K562 (cell line): ENCODE results near the gene SUMF1. TPM values are rescaled to one million over a fixed set of nuclear protein-coding genes. Genes with fewer than 3 reads are reported as not detected.

Experiments used
- CREB3 ChIP-seq: fragments of 450-650 bp; conservative IDR thresholded peaks from 2 replicates; pipeline ENCODE4 v1.6.1; 2016; ENCODE audit warnings: missing genetic modification characterization, low read depth, mild to moderate bottlenecking, missing compliant biosample characterization, moderate library complexity
- CREB3L1 ChIP-seq: fragments of 450-650 bp; IDR thresholded peaks from 2 replicates; pipeline ENCODE4 v1.6.1; 2014; ENCODE audit warnings: low read depth, mild to moderate bottlenecking, moderate library complexity, borderline replicate concordance
- EGR1 ChIP-seq: fragments of 450-650 bp; conservative IDR thresholded peaks from 2 replicates; pipeline ENCODE4 v1.6.1; 2017; ENCODE audit warnings: mild to moderate bottlenecking
- EP400 ChIP-seq: fragments of 450-650 bp; IDR thresholded peaks from 2 replicates; pipeline ENCODE4 v1.6.1; 2017; ENCODE audit warnings: antibody characterized with exemption, mild to moderate bottlenecking, moderate library complexity
- HMGN3 ChIP-seq: IDR thresholded peaks from 2 replicates; pipeline ENCODE4 v1.6.1; 2011; ENCODE audit warnings: borderline replicate concordance, low read depth, mild to moderate bottlenecking, mixed read lengths, low read length; ENCODE audit not compliant: insufficient read length; ENCODE audit errors: extremely low read depth
- PCBP1 ChIP-seq: fragments of 200-400 bp; formaldehyde crosslinking; IDR thresholded peaks from 2 replicates; pipeline ENCODE4 v1.6.1; 2018; ENCODE audit warnings: mild to moderate bottlenecking, low read depth, low read length; ENCODE audit not compliant: poor library complexity, severe bottlenecking
- RBM14 ChIP-seq: fragments of 200-400 bp; formaldehyde crosslinking; IDR thresholded peaks from 2 replicates; pipeline ENCODE4 v1.6.1; 2018; ENCODE audit warnings: low read depth, mild to moderate bottlenecking, low read length, moderate library complexity, borderline replicate concordance; ENCODE audit not compliant: insufficient read depth
- RBM22 ChIP-seq: fragments of 200-400 bp; formaldehyde crosslinking; IDR thresholded peaks from 2 replicates; pipeline ENCODE4 v1.6.1; 2018; ENCODE audit warnings: low read length, low read depth; ENCODE audit not compliant: poor library complexity, severe bottlenecking
- SRSF7 ChIP-seq: fragments of 200-400 bp; formaldehyde crosslinking; optimal IDR thresholded peaks from 2 replicates; pipeline ENCODE3; 2017; ENCODE audit warnings: mild to moderate bottlenecking, low read depth, low read length
- TRIM28 ChIP-seq: fragments of 450-650 bp; IDR thresholded peaks from 2 replicates; pipeline ENCODE4 v1.6.1; 2017
- U2AF2 ChIP-seq: fragments of 200-400 bp; formaldehyde crosslinking; optimal IDR thresholded peaks from 2 replicates; pipeline ENCODE3; 2017; ENCODE audit warnings: low read depth, mild to moderate bottlenecking, low read length
- ZBED1 ChIP-seq: IDR thresholded peaks from 2 replicates; pipeline ENCODE4 v1.6.1; 2014
- ZNF224 ChIP-seq: sonication (generic); formaldehyde crosslinking; IDR thresholded peaks from 2 replicates; pipeline ENCODE4 v1.8.0; 2022; ENCODE audit warnings: mild to moderate bottlenecking, missing genetic modification reagents
- ZNF717 ChIP-seq: fragments of 250-450 bp; sonication (Bioruptor Pico); IDR thresholded peaks from 2 replicates; pipeline ENCODE4 v1.5.0; 2021
- polyA plus RNA-seq, 8 experiments: library from polyadenylated mRNA; depleted of rRNA in 4 of 8; stranded (reverse) in 5 of 8; unstranded in 3 of 8; fragments of >200 nt; fragmentation: Nextera tagmentation in 2 of 8; fragmentation: Illumina TruSeq in 1 of 8; extraction: Ambion mirVana in 2 of 8; extraction: Trizol in 1 of 8; gene quantifications; 2 replicates each; pipeline versions ENCODE4 v1.2.1 to v1.2.3, GENCODE V29; 2011 to 2014; ENCODE audit warnings: inconsistent platforms in 1 of 8, missing spikeins in 1 of 8
- total RNA-seq, 7 experiments: library from RNA; depleted of rRNA in 6 of 7; stranded (reverse); fragments of >200 nt in 6 of 7; fragmentation: Illumina TruSeq in 2 of 7; extraction: Trizol in 2 of 7; gene quantifications; 2 replicates each; pipeline versions ENCODE4 v1.2.1 to v1.2.3, GENCODE V29; 2011 to 2021; ENCODE audit warnings: low replicate concordance in 1 of 7
- TF ChIP-seq, protein P1 (sequence below), 2 experiments: fragments of 450-650 bp in 1 of 2; sonication (generic) in 1 of 2; formaldehyde crosslinking in 1 of 2; IDR thresholded peaks; 2 replicates each; pipeline versions ENCODE4 v1.7.1 to v1.9.0; 2016 to 2022; ENCODE audit warnings: inconsistent platforms in 1 of 2, mild to moderate bottlenecking in 1 of 2, missing genetic modification reagents in 1 of 2

Gene SUMF1
- total and polyA plus RNA-seq, 9 of the 15 experiments (the other 6 are each of a cell fraction or from before 2014, with no cell fraction given): 1.3 to 7.4 (median 4.2) TPM

DNA sequence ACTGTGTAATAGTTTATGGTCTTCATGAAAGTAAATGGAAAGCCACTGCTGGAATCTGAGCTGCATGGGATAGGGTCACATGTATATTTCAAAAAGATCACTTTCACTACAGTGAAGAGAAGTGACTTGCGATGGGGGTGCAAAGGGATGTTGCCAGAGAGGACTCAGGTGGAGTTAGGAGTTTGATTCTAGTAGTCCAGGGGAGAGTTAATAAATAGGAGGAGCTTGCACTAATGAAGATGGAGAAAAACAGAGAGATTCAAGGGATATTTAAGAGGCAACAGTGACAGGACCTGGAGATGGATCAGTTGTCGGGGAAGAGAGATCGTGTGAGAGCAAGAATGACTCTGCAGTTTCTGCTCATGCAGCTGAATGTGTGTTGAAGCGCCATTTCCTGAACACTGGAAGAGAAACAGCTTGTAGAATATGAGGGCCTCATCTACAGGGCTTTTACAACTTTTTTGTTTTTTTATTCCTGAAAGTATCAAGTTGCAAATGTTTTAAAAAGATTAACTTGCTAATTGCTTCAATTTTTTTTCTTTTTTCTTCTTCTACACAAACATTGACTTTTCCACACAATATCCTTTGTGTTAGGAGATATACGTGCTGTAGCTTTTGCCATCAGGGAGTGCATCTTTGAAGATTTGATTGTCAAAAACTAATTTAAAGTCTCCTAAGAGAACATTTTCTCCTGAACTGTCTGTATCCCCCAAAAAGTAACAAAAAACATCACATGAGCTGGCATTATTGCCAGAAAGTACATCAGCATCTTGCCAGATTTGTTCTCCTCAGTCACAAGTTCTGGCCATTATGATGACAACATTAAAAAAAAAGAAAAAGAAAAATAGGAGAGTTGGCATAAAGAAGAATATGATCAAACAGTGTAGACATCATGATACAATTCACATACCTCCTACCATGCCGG, 126.4 kb downstream of the SUMF1 start (continued):
- TF ChIP-seq, protein P1, sequence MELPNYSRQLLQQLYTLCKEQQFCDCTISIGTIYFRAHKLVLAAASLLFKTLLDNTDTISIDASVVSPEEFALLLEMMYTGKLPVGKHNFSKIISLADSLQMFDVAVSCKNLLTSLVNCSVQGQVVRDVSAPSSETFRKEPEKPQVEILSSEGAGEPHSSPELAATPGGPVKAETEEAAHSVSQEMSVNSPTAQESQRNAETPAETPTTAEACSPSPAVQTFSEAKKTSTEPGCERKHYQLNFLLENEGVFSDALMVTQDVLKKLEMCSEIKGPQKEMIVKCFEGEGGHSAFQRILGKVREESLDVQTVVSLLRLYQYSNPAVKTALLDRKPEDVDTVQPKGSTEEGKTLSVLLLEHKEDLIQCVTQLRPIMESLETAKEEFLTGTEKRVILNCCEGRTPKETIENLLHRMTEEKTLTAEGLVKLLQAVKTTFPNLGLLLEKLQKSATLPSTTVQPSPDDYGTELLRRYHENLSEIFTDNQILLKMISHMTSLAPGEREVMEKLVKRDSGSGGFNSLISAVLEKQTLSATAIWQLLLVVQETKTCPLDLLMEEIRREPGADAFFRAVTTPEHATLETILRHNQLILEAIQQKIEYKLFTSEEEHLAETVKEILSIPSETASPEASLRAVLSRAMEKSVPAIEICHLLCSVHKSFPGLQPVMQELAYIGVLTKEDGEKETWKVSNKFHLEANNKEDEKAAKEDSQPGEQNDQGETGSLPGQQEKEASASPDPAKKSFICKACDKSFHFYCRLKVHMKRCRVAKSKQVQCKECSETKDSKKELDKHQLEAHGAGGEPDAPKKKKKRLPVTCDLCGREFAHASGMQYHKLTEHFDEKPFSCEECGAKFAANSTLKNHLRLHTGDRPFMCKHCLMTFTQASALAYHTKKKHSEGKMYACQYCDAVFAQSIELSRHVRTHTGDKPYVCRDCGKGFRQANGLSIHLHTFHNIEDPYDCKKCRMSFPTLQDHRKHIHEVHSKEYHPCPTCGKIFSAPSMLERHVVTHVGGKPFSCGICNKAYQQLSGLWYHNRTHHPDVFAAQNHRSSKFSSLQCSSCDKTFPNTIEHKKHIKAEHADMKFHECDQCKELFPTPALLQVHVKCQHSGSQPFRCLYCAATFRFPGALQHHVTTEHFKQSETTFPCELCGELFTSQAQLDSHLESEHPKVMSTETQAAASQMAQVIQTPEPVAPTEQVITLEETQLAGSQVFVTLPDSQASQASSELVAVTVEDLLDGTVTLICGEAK (IDR thresholded peaks at IDR 0.05): no peak
- TF ChIP-seq, protein P1 (CRISPR knock-in tag; IDR thresholded peaks at IDR 0.05): no peak
- TF ChIP-seq ZNF224 (CRISPR knock-in tag) (no peak), CREB3L1 (no peak), RBM14 (no peak), CREB3 (tag) (peak; percentile 23; the same call in 1 of the 2 replicates), TRIM28 (no peak; the same call in 1 of the 2 replicates), ZBED1 (no peak), EGR1 (no peak), RBM22 (no peak), EP400 (peak; percentile 55), SRSF7 (no peak), ZNF717 (no peak), U2AF2 (no peak), HMGN3 (no peak), PCBP1 (no peak)
